ENCODE data around the gene SMARCA4. TPM values are rescaled to one million over a fixed set of nuclear protein-coding genes. Genes with fewer than 3 reads are reported as not detected.
"Not testable (repeated sequence)": the region's sequence is repeated elsewhere in the genome, so short reads cannot be mapped to it uniquely, and the experiment has no call there.

Gene SMARCA4
- total RNA-seq, 6 experiments from 2014 or later, result 105 to 116 (median 114) TPM

DNA sequence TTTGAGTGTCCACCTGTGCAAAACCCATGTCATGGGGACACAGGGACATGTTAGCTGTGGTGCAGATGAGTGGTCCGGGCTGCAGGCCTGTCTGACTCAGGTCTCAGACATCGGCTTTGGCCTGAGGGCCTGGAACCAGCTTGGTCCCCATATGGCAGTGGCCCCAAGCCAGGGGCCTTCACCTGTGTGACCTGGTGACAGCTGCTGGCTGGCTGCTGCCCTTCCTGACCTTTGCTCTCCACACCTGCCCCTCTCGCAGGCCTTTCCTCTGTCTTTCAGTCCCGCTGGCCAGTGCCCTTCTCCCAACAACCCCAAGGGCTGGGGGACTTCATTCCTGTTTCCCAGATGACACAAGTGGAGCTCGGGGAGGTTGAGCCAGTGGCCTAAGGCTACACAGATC, 105.5 kb downstream of the SMARCA4 start:
- Mint-ChIP-seq H3K4me1 (ENCODE audit: low read depth) (no peaks in the 10 kb centered on the region), H3K36me3 (ENCODE audit: low read depth) (peaks cover 24% of the 10 kb centered on the region), H3K27me3 (ENCODE audit: insufficient read depth) (no peaks in the 10 kb centered on the region; the same call in 1 of the 2 replicates), H3K4me3 (no peak overlapping the region), H3K9me3 (no peaks in the 10 kb centered on the region; the same call in 1 of the 2 replicates), H3K27ac (no peak overlapping the region)
- TF ChIP-seq CTCF (IDR thresholded peaks at IDR 0.05), result no peak
- no peak for DNase-seq

GRCh38 chr19:11067356-11068113, 106.7 kb downstream of the SMARCA4 start:
- peaks cover 24% of the 10 kb centered on the region for H3K36me3 Mint-ChIP-seq (ENCODE audit: low read depth)

GRCh38 chr19:11069561-11069960, 108.7 kb downstream of the SMARCA4 start:
- no peak overlapping the region; the same call in 1 of the 2 replicates for H3K27ac Mint-ChIP-seq
- H3K27me3 Mint-ChIP-seq (ENCODE audit: insufficient read depth), result peaks cover 3% of the 10 kb centered on the region

More at GRCh38 chr19:11067356-11068113, 106.7 kb downstream of the SMARCA4 start:
- Mint-ChIP-seq H3K27ac (0 out of 2 replicates have a peak overlapping the region, but pooled peaks have one; percentile 16), H3K4me3 (no peak overlapping the region), H3K4me1 (ENCODE audit: low read depth) (no peaks in the 10 kb centered on the region), H3K27me3 (ENCODE audit: insufficient read depth) (peaks cover under 1% of the 10 kb centered on the region), H3K9me3 (no peaks in the 10 kb centered on the region; the same call in 1 of the 2 replicates)
- TF ChIP-seq CTCF (IDR thresholded peaks at IDR 0.05), result no peak
- DNase-seq, result peak; percentile 6

DNA sequence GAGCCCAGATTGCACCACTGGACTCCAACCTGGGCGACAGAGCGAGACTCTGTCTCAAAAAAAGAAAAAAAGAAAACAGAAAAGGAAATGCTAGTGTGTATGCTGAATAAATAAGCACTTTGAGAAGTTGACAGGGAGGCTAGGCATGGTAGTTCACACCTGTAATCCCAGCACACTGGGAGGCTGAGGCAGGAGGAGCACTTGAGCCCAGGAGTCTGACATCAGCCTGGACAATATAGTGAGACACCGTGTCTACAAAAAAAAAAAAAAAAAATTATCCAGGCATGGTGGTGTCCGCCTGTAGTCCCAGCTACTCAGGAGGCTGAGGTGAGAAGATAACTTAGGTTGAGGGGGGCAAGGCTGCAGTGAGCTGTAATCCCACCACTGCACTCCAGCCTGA, 109.3 kb downstream of the SMARCA4 start:
- no peak for TF ChIP-seq CTCF (IDR thresholded peaks at IDR 0.05)
- H3K27ac Mint-ChIP-seq, result no peak overlapping the region

More at GRCh38 chr19:11069561-11069960, 108.7 kb downstream of the SMARCA4 start:
- peaks cover 24% of the 10 kb centered on the region for H3K36me3 Mint-ChIP-seq (ENCODE audit: low read depth)
- no peaks in the 10 kb centered on the region for H3K4me1 Mint-ChIP-seq (ENCODE audit: low read depth)
- DNase-seq, result no peak
- no peak overlapping the region for H3K4me3 Mint-ChIP-seq
- TF ChIP-seq CTCF (IDR thresholded peaks at IDR 0.05), result no peak
- no peaks in the 10 kb centered on the region; the same call in 1 of the 2 replicates for H3K9me3 Mint-ChIP-seq

GRCh38 chr19:11073568-11073967, 112.7 kb downstream of the SMARCA4 start:
- Mint-ChIP-seq H3K9me3 (no peaks in the 10 kb centered on the region), H3K4me3 (no peak overlapping the region), H3K4me1 (ENCODE audit: low read depth) (no peaks in the 10 kb centered on the region; the same call in 1 of the 2 replicates), H3K36me3 (ENCODE audit: low read depth) (peaks cover 4% of the 10 kb centered on the region; the same call in 1 of the 2 replicates), H3K27me3 (ENCODE audit: insufficient read depth) (peaks cover 3% of the 10 kb centered on the region), H3K27ac (no peak overlapping the region)
- TF ChIP-seq CTCF (IDR thresholded peaks at IDR 0.05), result no peak
- DNase-seq, result no peak

More for the DNA sequence above, 109.3 kb downstream of the SMARCA4 start:
- Mint-ChIP-seq H3K4me3 (no peak overlapping the region), H3K4me1 (ENCODE audit: low read depth) (no peaks in the 10 kb centered on the region), H3K36me3 (ENCODE audit: low read depth) (peaks cover 20% of the 10 kb centered on the region), H3K27me3 (ENCODE audit: insufficient read depth) (peaks cover 3% of the 10 kb centered on the region), H3K9me3 (no peaks in the 10 kb centered on the region; the same call in 1 of the 2 replicates)
- DNase-seq, result no peak

DNA sequence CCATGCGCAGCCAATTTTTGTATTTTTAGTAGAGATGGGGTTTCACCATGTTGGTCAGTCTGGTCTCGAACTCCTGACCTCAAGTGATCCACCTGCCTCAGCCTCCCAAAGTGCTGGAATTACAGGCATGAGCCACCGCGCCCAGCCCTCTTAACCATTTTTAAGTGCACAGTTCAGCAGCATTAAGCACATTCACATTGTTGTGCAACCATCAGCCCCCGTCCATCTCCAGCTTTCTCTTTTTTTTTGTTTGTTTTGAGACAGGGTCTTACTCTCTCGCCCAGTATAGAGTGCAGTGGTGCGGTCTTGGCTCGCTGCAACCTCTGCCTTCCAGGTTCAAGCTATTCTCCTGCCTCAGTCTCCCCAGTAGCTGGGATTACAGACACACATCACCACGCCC, 116.0 kb downstream of the SMARCA4 start:
- H3K4me1 Mint-ChIP-seq (ENCODE audit: low read depth); H3K27me3 Mint-ChIP-seq (ENCODE audit: insufficient read depth); H3K9me3 Mint-ChIP-seq; H3K36me3 Mint-ChIP-seq (ENCODE audit: low read depth); H3K27ac Mint-ChIP-seq; H3K4me3 Mint-ChIP-seq; DNase-seq: not testable (repeated sequence)

Data from HFFc6 (cell line).